HEK293 (cell line): ENCODE results near the gene GBA2.

ENCODE experiments used
- CTCF ChIA-PET: fragments of 350-600 bp; formaldehyde crosslinking; extraction: SDS; loops from one replicate; lab custom pipeline; 2021; ENCODE audit warnings: antibody characterized with exemption; lab: Yijun Ruan, JAX
- POLR2A ChIA-PET: fragments of 300-600 bp; formaldehyde crosslinking; extraction: SDS; loops from one replicate; lab custom pipeline; 2020; ENCODE audit warnings: antibody characterized with exemption, inconsistent platforms; lab: Yijun Ruan, JAX
- H3K27ac ChIP-seq: fragments of 200-500 bp; sonication (Bioruptor generic); 2 replicates; pipeline ENCODE4 v1.5.1; 2014; ENCODE audit warnings: low read depth, low read length, control low read depth, inconsistent platforms; ENCODE audit errors: extremely low read depth
- H3K36me3 ChIP-seq, 2 experiments: fragments of 200-500 bp in 1 of 2; sonication (Bioruptor generic) in 1 of 2; 1 replicate in 1 of 2; 2 replicates in 1 of 2; pipeline ENCODE4 v1.5.1; 2014 to 2017; ENCODE audit warnings: inconsistent platforms in 2 of 2, low read length in 2 of 2; ENCODE audit not compliant: control insufficient read depth in 2 of 2, insufficient read depth in 1 of 2
- H3K4me1 ChIP-seq: fragments of 200-500 bp; sonication (Bioruptor generic); 2 replicates; pipeline ENCODE4 v1.5.1; 2014; ENCODE audit warnings: mild to moderate bottlenecking, low read length, inconsistent platforms; ENCODE audit not compliant: control insufficient read depth, insufficient read depth
- H3K4me3 ChIP-seq: 2 replicates; pipeline ENCODE4 v1.5.1; 2011; ENCODE audit warnings: low read depth, mild to moderate bottlenecking, control low read depth, low read length, moderate library complexity
- H3K9me3 ChIP-seq: fragments of 200-500 bp; sonication (Bioruptor generic); 2 replicates; pipeline ENCODE4 v1.5.1; 2014; ENCODE audit warnings: low read depth, low read length, inconsistent platforms; ENCODE audit not compliant: control insufficient read depth, insufficient read depth
- INSM2 ChIP-seq: fragments of 450-650 bp; formaldehyde crosslinking; IDR thresholded peaks from 2 replicates; pipeline ENCODE4 v1.5.1; 2016; ENCODE audit warnings: missing biosample characterization, missing genetic modification characterization
- WT1 ChIP-seq: fragments of 450-650 bp; formaldehyde crosslinking; IDR thresholded peaks from 2 replicates; pipeline ENCODE4 v1.5.1; 2016; ENCODE audit warnings: missing biosample characterization, missing genetic modification characterization
- YY1 ChIP-seq: fragments of 450-650 bp; formaldehyde crosslinking; IDR thresholded peaks from 2 replicates; pipeline ENCODE4 v1.5.1; 2018; ENCODE audit warnings: missing biosample characterization, missing genetic modification characterization
- ZNF10 ChIP-seq: fragments of 450-650 bp; formaldehyde crosslinking; IDR thresholded peaks from 2 replicates; pipeline ENCODE4 v1.5.1; 2017; ENCODE audit warnings: missing biosample characterization, missing genetic modification characterization
- ZNF155 ChIP-seq: fragments of 450-650 bp; formaldehyde crosslinking; IDR thresholded peaks from 2 replicates; pipeline ENCODE4 v1.5.1; 2016; ENCODE audit warnings: missing biosample characterization, missing genetic modification characterization
- ZNF221 ChIP-seq: fragments of 450-650 bp; formaldehyde crosslinking; IDR thresholded peaks from 2 replicates; pipeline ENCODE4 v1.5.1; 2017; ENCODE audit warnings: missing biosample characterization, missing genetic modification characterization, borderline replicate concordance
- ZNF274 ChIP-seq, 2 experiments: fragments of 200-500 bp in 1 of 2; fragments of 450-650 bp in 1 of 2; sonication (Bioruptor generic) in 1 of 2; formaldehyde crosslinking in 1 of 2; IDR thresholded peaks; 2 replicates each; pipeline versions ENCODE4 v1.5.1 to v1.6.1; 2014 to 2016; ENCODE audit warnings: borderline replicate concordance in 1 of 2, inconsistent platforms in 1 of 2, low read length in 1 of 2, missing biosample characterization in 1 of 2, missing genetic modification characterization in 1 of 2
- ZNF311 ChIP-seq: fragments of 450-650 bp; formaldehyde crosslinking; IDR thresholded peaks from 2 replicates; pipeline ENCODE4 v1.5.1; 2017; ENCODE audit warnings: missing biosample characterization, missing genetic modification characterization, borderline replicate concordance
- ZNF350 ChIP-seq: fragments of 450-650 bp; formaldehyde crosslinking; IDR thresholded peaks from 2 replicates; pipeline ENCODE4 v1.5.0; 2017; ENCODE audit warnings: missing biosample characterization, mild to moderate bottlenecking, missing genetic modification characterization
- ZNF555 ChIP-seq: fragments of 450-650 bp; formaldehyde crosslinking; conservative IDR thresholded peaks from 2 replicates; pipeline ENCODE4 v1.5.1; 2017; ENCODE audit warnings: missing biosample characterization, mild to moderate bottlenecking, missing genetic modification characterization, inconsistent platforms
- ZNF558 ChIP-seq: fragments of 450-650 bp; formaldehyde crosslinking; IDR thresholded peaks from 2 replicates; pipeline ENCODE4 v1.5.1; 2016; ENCODE audit warnings: missing biosample characterization, missing genetic modification characterization
- ZNF580 ChIP-seq: fragments of 450-650 bp; formaldehyde crosslinking; IDR thresholded peaks from 2 replicates; pipeline ENCODE4 v1.5.1; 2016; ENCODE audit warnings: missing biosample characterization, missing genetic modification characterization
- ZNF585B ChIP-seq: fragments of 450-650 bp; formaldehyde crosslinking; IDR thresholded peaks from 2 replicates; pipeline ENCODE4 v1.5.1; 2016; ENCODE audit warnings: missing biosample characterization, missing genetic modification characterization
- ZNF596 ChIP-seq: fragments of 450-650 bp; IDR thresholded peaks from 2 replicates; pipeline ENCODE4 v1.5.0; 2018; ENCODE audit warnings: missing biosample characterization, mild to moderate bottlenecking, missing genetic modification characterization, moderate library complexity
- ZNF623 ChIP-seq: fragments of 450-650 bp; formaldehyde crosslinking; IDR thresholded peaks from 2 replicates; pipeline ENCODE4 v1.5.1; 2016; ENCODE audit warnings: missing biosample characterization, missing genetic modification characterization
- TF ChIP-seq, protein P1 (sequence below): fragments of 450-650 bp; formaldehyde crosslinking; IDR thresholded peaks from 2 replicates; pipeline ENCODE4 v1.5.1; 2016; ENCODE audit warnings: missing biosample characterization, missing genetic modification characterization, low read depth
- TF ChIP-seq, protein P2 (sequence below): fragments of 450-650 bp; formaldehyde crosslinking; IDR thresholded peaks from 2 replicates; pipeline ENCODE4 v1.5.1; 2016; ENCODE audit warnings: missing biosample characterization, missing genetic modification characterization

GBA2 gene

GRCh38 chr9:35740243-35740642 lies 8.8 kb downstream of the GBA2 start:
- Histone ChIP-seq H3K9me3 (no peaks in the 10 kb centered on the region), H3K27ac (no peak overlapping the region)
- POLR2A ChIA-PET, result interaction anchor here (1.3 to 1.7 kb wide), 2 partner anchors 8 kb away, joined by 4 to 7 read pairs; partner anchors contain the start of genes CREB3, GBA2, RGP1 and TLN1
- TF ChIP-seq, protein P1, sequence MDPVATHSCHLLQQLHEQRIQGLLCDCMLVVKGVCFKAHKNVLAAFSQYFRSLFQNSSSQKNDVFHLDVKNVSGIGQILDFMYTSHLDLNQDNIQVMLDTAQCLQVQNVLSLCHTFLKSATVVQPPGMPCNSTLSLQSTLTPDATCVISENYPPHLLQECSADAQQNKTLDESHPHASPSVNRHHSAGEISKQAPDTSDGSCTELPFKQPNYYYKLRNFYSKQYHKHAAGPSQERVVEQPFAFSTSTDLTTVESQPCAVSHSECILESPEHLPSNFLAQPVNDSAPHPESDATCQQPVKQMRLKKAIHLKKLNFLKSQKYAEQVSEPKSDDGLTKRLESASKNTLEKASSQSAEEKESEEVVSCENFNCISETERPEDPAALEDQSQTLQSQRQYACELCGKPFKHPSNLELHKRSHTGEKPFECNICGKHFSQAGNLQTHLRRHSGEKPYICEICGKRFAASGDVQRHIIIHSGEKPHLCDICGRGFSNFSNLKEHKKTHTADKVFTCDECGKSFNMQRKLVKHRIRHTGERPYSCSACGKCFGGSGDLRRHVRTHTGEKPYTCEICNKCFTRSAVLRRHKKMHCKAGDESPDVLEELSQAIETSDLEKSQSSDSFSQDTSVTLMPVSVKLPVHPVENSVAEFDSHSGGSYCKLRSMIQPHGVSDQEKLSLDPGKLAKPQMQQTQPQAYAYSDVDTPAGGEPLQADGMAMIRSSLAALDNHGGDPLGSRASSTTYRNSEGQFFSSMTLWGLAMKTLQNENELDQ (tag by site-specific recombination), result no peak
- TF ChIP-seq, protein P2, sequence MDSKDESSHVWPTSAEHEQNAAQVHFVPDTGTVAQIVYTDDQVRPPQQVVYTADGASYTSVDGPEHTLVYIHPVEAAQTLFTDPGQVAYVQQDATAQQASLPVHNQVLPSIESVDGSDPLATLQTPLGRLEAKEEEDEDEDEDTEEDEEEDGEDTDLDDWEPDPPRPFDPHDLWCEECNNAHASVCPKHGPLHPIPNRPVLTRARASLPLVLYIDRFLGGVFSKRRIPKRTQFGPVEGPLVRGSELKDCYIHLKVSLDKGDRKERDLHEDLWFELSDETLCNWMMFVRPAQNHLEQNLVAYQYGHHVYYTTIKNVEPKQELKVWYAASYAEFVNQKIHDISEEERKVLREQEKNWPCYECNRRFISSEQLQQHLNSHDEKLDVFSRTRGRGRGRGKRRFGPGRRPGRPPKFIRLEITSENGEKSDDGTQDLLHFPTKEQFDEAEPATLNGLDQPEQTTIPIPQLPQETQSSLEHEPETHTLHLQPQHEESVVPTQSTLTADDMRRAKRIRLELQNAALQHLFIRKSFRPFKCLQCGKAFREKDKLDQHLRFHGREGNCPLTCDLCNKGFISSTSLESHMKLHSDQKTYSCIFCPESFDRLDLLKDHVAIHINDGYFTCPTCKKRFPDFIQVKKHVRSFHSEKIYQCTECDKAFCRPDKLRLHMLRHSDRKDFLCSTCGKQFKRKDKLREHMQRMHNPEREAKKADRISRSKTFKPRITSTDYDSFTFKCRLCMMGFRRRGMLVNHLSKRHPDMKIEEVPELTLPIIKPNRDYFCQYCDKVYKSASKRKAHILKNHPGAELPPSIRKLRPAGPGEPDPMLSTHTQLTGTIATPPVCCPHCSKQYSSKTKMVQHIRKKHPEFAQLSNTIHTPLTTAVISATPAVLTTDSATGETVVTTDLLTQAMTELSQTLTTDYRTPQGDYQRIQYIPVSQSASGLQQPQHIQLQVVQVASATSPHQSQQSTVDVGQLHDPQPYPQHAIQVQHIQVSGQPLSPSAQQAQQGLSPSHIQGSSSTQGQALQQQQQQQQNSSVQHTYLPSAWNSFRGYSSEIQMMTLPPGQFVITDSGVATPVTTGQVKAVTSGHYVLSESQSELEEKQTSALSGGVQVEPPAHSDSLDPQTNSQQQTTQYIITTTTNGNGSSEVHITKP (tag by site-specific recombination), result peak; percentile 84
- no peak for TF ChIP-seq ZNF555 (tag by site-specific recombination)
- TF ChIP-seq, all 188 proteins: peak for 1
- CTCF ChIA-PET, result interaction anchor here (0.7 to 2.0 kb wide), 3 partner anchors 8 to 44 kb away, joined by 3 to 11 read pairs (median 7); partner anchors contain the start of genes CREB3 and TLN1
- Histone ChIP-seq H3K36me3 (peaks cover 21 to 96% of the 10 kb centered on the region in 2 experiments; a peak in 2 of 3 replicates), H3K4me3 (no peak overlapping the region), H3K4me1 (no peaks in the 10 kb centered on the region)

DNA sequence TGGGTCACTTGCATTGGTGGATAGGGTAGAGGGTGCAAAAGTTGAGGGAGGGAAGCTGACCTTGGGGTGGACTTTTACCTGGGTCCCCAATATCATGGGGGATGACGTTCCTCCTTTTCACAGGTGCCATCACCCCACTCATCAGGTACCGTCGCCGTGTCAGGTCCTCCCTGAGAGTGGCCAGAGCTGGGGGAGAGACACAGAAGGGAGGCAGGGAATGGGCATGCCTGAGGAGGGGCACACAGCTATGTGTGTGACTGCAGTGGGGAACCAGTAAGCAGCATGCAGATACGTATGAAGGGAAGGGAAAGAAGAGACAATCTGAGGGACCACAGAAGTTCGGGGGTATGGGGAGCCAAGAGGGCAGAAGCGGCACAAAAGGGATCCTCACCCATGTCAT lies 10.1 kb downstream of the GBA2 start:
- CTCF ChIA-PET, result interaction anchor here (0.8 to 2.2 kb wide), 4 partner anchors 10 to 92 kb away, joined by 3 to 11 read pairs (median 6); no protein-coding TSS in a partner anchor
- peaks cover 22 to 100% of the 10 kb centered on the region in 2 experiments; a peak in 2 of 3 replicates for H3K36me3 ChIP-seq
- POLR2A ChIA-PET, result interaction anchor here (0.5 to 5.3 kb wide), 5 partner anchors 8 to 1249 kb away, joined by 3 to 57 read pairs (median 4); partner anchors contain the start of genes GBA2 and RGP1

GRCh38 chr9:35738186-35738585 lies 10.8 kb downstream of the GBA2 start:
- Histone ChIP-seq H3K36me3 (peaks cover 22 to 97% of the 10 kb centered on the region in 2 experiments; a peak in 2 of 3 replicates), H3K9me3 (no peaks in the 10 kb centered on the region), H3K4me3 (no peak overlapping the region), H3K4me1 (peaks cover 8% of the 10 kb centered on the region), H3K27ac (no peak overlapping the region)
- POLR2A ChIA-PET, result interaction anchor here (0.5 to 5.3 kb wide), 4 partner anchors 9 to 128 kb away, joined by 4 to 57 read pairs (median 4); partner anchors contain the start of genes GBA2 and RGP1
- CTCF ChIA-PET, result interaction anchor here (0.9 to 4.6 kb wide), 6 partner anchors 9 to 92 kb away, joined by 3 to 22 read pairs (median 5); no protein-coding TSS in a partner anchor
- TF ChIP-seq WT1 (tag by site-specific recombination) (no peak), ZNF221 (no peak), ZNF585B (tag by site-specific recombination) (no peak), ZNF155 (tag by site-specific recombination) (no peak), INSM2 (tag by site-specific recombination) (no peak), ZNF274 (IDR thresholded peaks at IDR 0.05; ENCODE audit: low read length) (no peak), ZNF274 (tag by site-specific recombination; IDR thresholded peaks at IDR 0.05; ENCODE audit: borderline replicate concordance) (no peak), ZNF558 (tag by site-specific recombination) (no peak), ZNF10 (no peak), ZNF623 (tag by site-specific recombination) (no peak)

More for the DNA sequence above, 10.1 kb downstream of the GBA2 start:
- H3K4me3 ChIP-seq, result no peak overlapping the region
- TF ChIP-seq ZNF350 (tag by site-specific recombination), result no peak
- no peak for TF ChIP-seq ZNF596 (tag by site-specific recombination)
- no peak for TF ChIP-seq ZNF580 (tag by site-specific recombination)
- TF ChIP-seq ZNF311 (tag by site-specific recombination), result no peak
- TF ChIP-seq ZNF10, result peak; percentile 73
- no peak for TF ChIP-seq YY1 (tag by site-specific recombination)
- peaks cover under 1% of the 10 kb centered on the region; the same call in 1 of the 2 replicates for H3K4me1 ChIP-seq
- no peaks in the 10 kb centered on the region for H3K9me3 ChIP-seq
- H3K27ac ChIP-seq, result no peak overlapping the region
